Fibroblast of lung (primary cell): ENCODE data around the gene C18orf63.

Experiments used
- CTCF ChIP-seq, 2 donors: IDR thresholded peaks in 1 of 2; conservative IDR thresholded peaks in 1 of 2; 1 replicate in 1 of 2; 2 replicates in 1 of 2; pipeline ENCODE4 v1.5.1; 2011 to 2012; ENCODE audit warnings: low read length in 2 of 2, control low read depth in 1 of 2, inconsistent platforms in 1 of 2, low read depth in 1 of 2, mild to moderate bottlenecking in 1 of 2
- EZH2 ChIP-seq: IDR thresholded peaks from 2 replicates; pipeline ENCODE4 v1.5.1; 2012; ENCODE audit warnings: low read length, control low read depth, mild to moderate bottlenecking; ENCODE audit errors: missing control alignments

DNA sequence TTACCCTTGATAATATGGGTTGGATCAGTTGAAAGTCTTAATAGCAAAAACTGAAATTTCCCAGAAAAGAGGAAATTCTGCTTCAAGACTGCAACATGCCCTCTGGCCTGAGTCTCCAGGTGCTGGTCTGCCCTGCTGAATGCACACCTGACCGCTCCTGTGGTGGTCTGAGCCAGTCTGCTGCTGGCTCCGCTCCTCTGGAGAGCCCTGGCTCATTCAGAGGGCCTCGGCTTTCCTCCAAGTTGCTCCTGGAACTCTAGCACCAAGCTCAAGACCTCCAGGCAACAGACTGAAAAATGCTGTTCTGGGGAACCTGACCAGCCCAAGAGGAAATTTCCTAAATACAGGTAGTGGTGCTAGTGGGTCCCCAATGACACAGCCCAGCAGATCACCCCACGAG is 76.7 kb downstream of the C18orf63 start:
- TF ChIP-seq CTCF (conservative IDR thresholded peaks at IDR 0.05 in 1 of 2, IDR thresholded peaks at IDR 0.05 in 1 of 2; ENCODE audit: low read depth in 1 of 2, low read length in 2 of 2) (no peak), EZH2 (no peak)
